ENCODE results near the gene OSTF1.

Gene OSTF1

GRCh38 chr9:75087824-75088645 is at the start of gene OSTF1, which contains the start of gene NMRK1:
Gene OSTF1 (plus strand): TSS chr9:75088514. CDS start chr9:75088693, 179 bp downstream.
Gene NMRK1 (minus strand): TSS chr9:75088155. CDS start chr9:75083115, 5,040 bp downstream.
- peak; percentile 97 for DNase-seq

DNA sequence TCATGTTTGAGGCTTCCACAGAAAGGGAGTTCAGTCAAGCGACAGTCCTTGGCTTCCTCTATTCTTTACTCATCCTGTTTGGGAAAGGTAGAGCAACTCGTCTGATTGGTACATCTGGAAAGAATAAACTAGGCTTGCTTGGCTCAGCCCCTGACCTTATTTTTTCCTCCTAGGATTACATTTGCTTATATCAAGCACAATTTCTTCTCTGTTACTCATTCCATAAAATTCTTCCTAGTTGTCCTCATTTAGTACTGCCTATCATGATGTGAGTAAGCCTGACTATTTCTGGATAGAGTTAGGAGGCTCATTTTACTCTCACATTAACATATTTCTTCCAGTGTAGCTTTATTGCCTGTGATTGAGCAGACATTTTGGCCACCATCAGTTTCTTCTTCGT is 49.3 kb upstream of the OSTF1 start:
- DNase-seq, result no peak

- no peak for DNase-seq
Measured at GRCh38 chr9:75039801-75040200, 48.5 kb upstream of the OSTF1 start.

DNA sequence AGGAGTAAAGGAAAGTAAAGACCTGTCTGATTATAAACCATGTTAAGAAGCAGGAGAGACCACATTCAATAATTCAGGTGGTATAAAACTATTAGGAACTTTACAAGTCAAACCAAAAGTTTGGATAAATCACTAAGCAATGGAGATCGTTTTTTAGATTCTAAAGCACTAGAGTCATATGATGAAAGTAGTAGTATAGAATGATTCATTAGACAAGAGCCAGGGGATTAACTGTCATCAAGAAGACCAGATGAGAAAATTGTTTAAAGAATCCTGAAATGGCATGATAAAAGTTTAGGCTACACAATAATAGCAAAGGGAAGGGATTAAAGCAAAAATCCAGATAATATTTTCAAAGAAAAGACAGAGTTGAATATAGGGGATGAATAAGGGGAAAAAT is 47.3 kb upstream of the OSTF1 start:
- no peak for DNase-seq

DNA sequence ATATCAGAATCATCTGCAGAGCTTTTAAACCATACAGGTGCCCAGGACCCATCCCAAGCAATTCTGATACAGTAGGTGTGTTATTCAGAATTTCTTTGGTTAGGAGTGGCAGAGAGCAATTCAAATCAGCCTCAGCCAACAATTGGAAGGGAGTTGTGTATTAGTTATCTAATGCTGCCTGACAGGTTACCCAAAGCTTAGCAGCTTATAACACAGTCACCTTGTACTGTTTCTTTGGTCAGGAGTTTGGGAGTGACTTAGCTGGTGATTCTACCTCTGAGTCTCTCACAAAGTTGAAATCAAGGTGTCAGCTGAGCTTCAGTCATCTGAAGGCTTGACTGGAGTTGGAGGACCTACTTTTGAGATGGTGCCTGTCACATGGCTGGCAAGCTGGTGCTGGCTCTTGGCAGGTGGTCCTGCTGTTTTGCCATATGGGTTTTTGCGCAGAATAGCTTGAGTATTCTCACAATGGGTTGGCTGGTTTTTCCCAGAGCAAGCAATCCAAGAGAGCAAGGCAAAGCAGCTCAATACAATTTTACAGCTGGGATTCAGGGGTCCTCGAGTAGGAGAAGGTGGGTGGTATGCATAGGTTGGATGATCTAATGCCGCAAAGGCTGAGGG is 41.5 kb upstream of the OSTF1 start:
- DNase-seq, result no peak

DNA sequence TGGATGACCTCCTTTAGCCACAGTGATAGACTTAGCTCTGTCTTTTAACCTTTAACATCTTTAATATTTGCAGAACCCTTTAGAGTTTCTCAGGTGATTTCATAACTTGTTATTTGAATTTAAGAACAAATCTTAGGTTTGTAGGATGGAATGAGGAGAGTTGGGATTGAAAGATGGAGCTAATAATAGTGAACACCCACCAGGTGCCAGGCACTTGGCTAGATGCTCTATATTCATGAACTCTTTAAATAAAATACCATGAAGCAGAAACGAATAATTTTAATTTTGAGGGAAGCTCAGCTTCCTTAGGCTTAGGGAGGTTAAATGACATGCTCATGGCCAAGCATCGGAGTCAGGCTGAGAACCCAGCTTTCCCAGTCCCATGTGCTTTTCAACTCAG is 40.8 kb upstream of the OSTF1 start:
- no peak for DNase-seq

DNA sequence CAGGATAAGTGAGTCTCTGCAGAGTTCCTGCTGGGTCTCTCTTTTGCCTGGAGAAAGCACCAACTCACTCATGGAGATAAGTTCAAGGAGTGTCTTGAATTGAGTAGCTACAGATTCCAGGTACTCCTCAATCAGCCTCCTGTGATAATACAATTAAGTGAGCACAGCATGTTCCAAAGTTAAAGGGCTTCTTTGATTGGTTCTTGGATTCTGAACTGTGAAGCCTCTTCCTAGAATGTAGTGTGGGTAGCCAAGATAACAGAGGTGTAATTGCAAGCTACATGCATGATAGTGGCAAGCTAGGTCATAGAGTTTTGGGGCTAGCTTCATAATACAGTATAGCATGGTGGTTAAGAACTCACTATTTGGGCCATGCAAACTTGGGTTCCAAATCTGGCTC is 37.0 kb upstream of the OSTF1 start:
- DNase-seq, result peak; percentile 63

DNA sequence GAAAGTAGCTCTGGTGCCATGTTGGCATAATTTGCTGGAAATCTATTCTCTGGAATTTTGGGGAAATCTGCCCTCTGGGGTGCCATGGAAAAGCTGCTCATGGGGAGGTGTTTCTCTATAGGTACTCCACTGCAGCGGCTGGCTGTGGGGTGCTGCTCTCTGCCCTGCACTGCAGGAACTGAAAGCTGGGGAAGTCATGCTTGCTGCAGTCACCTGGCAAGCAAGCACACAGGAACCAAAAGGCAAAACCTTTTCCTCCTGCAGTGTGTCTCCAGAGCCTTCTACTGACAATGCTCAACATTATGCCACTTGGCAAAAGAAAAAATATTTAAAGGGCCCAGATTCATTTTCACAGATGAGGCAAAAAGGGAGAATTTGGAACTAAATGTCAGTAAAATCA is 34.4 kb upstream of the OSTF1 start:
- DNase-seq, result no peak

DNA sequence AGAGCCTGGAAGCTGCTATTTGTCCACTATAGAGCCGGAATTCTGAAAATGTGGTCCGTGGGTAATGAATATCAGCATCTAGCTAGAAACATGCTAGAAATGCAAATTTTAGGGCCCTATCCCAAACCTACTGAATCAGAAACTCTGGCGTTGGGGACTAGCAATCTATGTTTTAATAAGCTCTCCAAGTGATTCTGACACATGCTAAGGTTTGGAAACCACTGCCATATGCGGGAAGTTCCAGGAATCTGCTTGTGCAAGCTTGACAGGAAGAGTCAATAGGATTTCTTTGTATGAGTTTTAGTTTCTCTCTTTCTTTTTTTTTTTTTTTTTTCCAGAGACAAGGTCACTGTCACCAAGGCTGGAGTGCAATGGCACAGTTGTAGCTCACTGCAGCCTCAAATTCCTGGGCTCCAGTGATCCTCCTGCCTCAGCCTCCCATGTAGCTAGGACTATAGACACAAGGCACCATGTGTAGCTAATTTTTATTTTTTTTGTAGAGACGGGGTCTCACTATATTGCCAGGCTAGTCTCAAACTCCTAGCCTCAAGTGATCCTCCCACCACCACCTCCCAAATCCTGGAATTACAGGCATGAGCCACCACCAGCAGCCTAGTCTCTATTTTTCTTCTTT is 33.8 kb upstream of the OSTF1 start:
- DNase-seq, result no peak

DNA sequence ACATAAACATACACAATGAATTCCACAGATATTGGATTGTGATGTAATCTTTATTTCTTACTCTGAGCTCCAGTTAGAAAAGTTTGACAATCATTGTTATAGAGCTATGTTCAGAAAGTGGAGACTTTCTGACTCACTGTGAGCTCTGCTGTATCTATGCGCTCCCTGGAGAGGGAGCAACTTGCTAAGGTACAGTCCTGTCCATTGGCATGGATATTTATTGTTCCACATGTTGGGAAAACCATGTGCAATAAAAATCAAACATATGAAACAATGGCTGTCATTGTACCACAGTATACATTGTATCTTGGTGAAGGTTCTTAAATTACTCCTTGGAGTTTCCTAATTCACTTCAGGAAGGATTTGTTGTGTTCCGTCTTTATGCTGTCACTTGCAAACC is 27.1 kb upstream of the OSTF1 start:
- no peak for DNase-seq

DNA sequence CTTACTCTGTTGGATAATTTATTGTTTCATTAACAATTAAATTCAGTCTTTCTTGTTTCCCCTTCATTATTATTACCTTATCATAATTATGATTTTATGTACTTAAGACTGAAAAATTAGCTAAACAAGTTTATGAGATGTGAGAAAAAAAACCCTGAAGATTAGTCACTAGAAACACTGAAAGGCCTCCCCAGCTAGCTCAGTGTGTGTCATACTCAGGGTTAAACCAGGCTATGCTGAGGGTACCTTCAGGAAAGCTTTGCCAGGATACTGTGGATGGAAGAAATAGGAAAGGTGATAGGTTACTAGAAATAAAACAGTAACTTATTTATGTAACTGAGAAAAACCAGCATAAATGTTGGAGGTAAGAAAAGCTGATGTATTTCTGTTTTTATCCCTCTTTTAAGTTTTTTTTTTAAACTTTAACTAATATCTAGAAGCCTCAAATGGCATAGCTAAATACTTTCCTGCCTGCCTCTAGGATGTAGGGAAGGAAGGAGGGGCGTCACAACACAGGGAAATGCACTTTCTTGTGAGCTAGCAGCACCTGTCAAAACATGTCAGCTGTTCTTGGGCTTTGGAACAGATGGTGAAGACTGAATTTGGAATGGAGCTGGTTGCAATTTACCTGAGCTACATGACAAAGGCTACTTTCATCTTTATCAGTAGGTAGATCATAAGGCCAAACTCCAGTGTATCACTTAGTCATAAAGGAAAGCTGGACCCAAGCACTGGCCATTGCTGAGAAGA is 24.6 kb upstream of the OSTF1 start:
- no peak for DNase-seq

DNA sequence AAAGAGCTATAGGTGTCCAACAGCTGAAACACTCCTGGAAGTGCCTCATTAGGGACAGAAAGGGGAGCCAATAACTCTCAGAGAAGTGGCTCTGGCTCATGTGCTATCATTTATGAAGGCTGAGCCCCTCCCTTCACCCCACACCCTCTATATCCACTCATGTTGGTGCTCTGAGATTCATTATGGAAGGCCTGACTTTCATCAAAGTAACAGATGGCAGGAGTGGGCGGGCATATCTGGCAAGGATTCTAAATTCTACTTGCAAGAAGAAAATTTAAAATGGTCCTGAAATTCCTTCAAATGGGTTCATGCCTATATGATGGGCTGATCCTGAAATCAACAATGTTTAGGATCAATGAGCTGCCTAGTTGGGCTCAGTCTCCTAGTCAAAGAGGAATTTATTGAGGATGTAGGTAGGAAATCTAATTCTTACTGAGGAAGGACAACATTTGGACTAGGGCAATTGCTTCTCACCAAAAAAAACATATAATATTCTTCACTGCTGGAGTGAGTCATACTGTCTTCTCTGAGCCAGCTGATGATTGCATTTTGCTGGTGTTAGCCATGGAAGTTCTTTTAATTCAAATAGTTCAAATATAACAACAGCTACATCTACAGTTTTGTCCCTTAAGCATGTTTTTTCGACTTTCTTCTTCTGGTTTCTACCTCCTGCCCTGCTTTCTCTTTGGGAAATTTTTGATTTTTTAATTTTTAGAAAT is 23.8 kb upstream of the OSTF1 start:
- DNase-seq, result no peak

GRCh38 chr9:75065510-75065909 is 22.8 kb upstream of the OSTF1 start:
- DNase-seq, result no peak

GRCh38 chr9:75067894-75068293 is 20.4 kb upstream of the OSTF1 start:
- DNase-seq, result no peak

- DNase-seq, result no peak
Measured at GRCh38 chr9:75069171-75069570, 19.1 kb upstream of the OSTF1 start.

GRCh38 chr9:75071530-75072122 is 16.7 kb upstream of the OSTF1 start:
- no peak for DNase-seq

DNA sequence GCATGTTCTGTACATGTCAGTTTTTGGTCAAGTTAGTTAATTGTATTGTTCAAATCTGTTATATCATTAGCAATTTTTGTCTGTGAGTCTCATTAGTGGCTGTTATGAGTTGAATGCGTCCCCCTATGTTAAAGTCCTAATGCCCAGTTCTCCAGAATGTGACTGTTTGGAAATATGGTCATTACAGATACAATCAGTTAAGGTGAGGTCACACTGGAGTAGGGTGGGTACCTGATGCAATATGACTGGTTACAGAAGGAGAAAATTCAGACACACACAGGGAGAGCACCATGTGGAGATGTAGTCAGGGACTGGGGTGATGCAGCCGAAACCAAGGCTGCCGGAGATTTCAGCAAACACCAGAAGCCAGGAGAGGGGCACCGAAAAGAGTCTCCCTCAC is 15.4 kb upstream of the OSTF1 start:
- no peak for DNase-seq

DNA sequence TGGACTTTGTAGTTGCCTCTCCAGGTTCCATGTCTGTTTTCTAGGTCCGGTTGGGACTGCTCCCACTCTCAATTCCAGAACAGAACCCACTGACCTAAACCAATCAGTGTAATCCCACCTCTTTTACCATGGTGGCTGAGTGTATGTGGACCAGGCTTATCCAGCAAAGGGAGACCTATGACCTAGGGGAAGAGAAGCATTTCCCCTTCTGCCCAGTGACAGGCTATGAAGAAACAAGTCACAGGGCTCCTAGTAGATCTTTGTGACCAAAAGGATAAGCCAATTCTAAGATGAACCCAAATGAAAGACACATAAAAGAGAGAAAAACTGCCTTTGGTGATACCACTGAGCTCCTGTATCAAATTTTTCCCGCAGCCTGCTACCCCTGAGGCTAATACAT is 6.7 kb upstream of the OSTF1 start:
- no peak for DNase-seq

- no peak for DNase-seq
Measured at GRCh38 chr9:75083188-75083970, 4.9 kb upstream of the OSTF1 start.

- DNase-seq, result no peak
Measured at GRCh38 chr9:75084081-75084672, 4.1 kb upstream of the OSTF1 start.

DNA sequence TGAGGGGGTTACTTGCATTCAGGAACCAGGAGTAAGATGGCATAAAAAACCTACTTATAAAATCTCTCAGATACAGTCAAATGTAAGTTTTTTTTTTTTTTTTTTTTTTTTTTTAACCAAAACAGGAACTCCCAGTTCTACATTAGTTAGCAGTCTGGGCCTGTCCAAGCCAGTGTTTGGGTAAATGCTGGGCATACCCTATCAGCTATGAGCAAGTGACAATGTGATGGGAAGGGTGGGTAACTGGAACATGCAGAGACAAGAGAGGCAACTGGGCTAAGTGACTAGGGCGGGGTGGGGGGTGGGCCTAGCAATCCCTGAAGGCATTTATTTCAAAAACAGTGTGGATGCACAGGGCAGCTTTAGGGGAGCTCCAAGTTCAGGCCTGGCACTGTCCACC is 2.7 kb upstream of the OSTF1 start:
- peak; percentile 39 for DNase-seq
